GM11168 (cell line): Measurements from ENCODE around the gene ATAD3C.

Source experiments
- in situ Hi-C: fragments of 300-500 bp; cut with MboI; formaldehyde crosslinking; loops from one replicate; pipeline ENCODE4 v1.12.0; 2022; ENCODE audit warnings: low sequenced_read_pairs; ENCODE audit not compliant: unreplicated experiment

The ATAD3C gene

DNA sequence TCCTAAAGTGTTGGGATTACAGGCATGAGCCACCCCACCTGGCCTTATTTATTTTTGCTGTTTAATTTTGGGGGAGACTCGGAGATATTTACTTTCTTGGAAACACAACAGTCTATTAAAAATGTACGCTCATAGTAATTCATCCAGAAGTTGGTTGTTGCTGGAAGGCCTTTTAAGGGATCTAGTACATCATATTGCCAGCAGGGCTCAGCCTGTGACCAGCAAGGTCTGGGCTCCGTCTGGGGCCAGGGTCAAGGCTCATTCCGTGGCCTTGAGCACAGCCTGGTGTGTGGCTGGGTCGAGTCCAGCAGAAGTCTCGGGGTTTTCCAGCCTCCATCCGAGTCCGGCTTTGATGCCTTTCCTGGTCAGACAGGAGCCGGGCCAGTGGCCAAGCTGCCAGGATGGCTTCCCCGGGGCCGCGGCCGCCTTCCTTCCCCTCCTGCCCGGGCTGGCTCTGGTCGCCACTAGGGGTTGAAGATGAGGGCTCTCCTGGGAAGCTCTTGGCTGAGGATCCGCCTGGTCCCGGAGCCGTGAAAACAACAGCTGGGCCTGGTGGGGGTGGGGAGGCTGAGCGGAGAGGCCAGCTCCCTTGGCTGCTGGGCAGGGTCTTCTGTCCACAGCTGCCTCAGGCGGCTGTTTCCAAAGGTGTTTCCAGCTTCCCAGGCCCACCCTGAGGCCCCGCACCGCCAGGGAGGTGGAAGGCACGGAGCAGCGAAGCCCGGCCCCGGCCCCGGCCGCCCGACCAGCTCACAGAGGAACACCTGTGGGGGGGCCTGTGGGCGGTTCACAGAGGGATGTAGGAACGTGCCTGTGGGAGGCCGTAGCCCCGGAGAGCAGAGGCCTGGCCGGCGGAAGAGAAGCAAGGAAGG is 19.1 kb upstream of the ATAD3C start:
- in situ Hi-C loops: no loop called here

- in situ Hi-C loops: no loop called here
Measured at GRCh38 chr1:1430992-1431844, 18.3 kb upstream of the ATAD3C start.

DNA sequence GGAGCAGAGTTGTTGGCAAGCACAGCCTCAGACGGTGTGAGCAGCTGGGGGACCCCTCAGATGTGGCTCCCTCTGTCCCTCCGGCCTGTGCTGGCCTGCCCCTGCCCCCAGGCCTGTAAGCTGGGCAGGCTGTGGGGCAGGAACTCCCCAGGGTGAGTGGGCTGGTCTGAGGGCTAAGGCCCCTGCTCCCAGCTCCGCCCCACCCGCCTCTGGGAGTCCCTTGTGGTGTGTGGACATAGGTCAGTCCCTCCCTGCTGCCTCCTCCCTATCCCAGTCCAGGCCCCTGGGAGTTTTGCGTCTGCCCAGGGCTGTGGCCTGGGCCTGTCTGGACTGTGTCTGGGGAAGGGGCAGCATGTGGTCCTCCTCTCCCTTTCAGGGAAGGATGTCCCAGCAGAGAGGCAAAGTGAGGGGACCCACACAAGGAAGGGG is 17.6 kb upstream of the ATAD3C start:
- in situ Hi-C loops: no loop called here

GRCh38 chr1:1432274-1432950 is 17.1 kb upstream of the ATAD3C start:
- in situ Hi-C loops: no loop called here

DNA sequence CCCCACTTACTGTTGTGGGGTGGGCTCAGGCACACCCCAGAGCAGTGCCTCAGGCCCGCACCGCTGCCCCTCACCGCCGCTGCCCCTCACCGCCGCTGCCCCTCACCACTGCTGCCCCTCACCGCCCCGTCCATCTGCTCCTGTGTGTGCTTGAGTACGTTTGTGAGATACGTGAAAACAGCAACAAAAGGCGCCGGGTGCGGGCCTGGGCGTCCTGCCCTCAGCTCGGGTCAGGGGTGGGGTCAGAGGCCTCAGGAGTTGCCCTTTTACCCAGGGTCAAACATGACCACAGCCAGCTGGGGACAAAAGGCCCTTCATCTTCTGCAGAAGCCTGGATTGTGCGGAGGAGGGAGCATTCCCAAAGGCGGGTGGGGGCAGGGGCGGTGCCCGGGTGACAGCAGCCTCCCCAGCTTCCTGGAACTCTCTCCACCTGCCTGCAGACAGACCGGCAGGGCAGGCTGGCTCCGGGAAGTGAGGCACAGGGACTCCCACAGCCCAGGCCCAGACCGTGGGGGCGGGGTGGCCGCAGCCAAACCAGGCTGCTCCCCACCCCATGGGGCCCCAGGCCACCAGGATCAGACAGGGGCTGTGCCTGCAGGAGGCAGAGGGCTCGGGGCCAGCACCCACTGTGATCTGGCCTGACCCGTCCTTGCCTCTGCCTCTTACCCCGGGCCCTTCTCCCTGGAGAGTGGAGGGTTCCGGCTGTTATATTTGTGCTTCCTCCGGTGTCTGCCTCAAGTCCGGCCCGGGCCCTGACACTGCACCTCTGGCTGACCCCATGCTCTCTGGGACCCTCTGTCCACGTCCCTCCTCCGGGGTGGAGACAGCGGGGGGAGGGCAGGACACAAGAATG is 16.3 kb upstream of the ATAD3C start:
- in situ Hi-C loops: no loop called here

DNA sequence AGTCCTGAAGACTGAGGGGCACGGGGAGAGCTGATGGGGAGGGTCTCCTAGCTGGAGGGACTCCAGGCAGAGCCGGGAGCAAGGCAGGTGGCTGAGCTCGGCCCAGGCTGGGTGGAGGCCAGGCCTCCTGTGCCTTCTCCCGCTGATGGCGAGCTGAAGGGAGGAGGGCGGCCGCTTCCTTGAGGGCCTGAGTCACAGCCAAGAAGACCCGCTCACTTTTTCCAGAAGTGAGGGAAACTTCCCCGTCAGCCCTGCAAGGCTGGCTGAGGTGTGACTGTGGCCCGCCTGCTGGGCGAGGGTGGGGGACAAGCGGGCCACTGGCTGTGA is 15.7 kb upstream of the ATAD3C start:
- in situ Hi-C loops: no loop called here

DNA sequence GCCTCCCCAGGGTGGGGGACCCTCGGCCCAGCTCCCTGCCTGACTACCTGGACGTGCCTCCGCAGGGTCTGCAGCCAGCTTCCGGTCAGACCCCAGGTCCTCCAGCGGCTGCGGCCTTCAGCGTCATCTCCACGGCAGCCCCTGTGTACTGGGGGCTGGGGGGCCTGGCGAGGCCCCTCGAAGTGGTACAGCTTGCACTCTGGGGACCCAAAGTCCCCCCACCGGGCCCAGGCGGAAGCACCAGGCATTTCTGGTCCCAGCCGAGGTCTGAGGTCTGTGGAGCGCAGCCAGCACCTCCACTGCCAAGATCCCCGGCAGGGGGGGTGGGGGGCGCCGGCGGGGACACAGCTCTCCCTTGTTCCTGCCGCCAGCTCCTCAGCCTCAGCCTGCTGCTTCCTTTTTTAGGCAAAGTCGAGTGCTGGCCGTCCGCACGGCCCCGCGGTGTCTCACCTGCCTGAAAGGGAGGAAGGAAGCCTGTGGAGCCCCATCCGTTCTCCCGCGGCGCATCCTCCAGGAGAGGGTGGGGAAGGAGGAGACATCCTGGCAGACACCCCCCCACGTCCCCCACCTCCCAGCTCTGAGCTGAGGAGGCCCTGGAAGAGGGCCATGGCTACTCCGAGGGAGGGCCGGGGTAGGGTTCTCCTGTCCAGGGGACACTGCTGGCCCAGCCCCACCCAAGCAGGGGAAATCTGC is 15.2 kb upstream of the ATAD3C start:
- in situ Hi-C loops: no loop called here

DNA sequence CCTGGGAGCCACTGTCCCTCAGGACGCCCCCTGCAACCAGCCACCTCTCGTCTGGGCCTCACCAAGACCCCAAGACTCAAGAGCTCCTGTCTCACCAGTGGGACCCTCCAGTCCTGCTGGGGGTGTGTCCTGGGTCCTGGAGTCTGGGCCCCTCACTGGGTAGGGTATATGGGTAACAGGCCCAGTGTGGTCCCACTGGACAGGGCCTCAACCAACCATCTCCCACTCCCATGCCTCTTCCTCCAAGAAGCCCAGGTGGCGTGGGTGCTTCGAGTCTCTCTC is 14.7 kb upstream of the ATAD3C start:
- in situ Hi-C loops: no loop called here

DNA sequence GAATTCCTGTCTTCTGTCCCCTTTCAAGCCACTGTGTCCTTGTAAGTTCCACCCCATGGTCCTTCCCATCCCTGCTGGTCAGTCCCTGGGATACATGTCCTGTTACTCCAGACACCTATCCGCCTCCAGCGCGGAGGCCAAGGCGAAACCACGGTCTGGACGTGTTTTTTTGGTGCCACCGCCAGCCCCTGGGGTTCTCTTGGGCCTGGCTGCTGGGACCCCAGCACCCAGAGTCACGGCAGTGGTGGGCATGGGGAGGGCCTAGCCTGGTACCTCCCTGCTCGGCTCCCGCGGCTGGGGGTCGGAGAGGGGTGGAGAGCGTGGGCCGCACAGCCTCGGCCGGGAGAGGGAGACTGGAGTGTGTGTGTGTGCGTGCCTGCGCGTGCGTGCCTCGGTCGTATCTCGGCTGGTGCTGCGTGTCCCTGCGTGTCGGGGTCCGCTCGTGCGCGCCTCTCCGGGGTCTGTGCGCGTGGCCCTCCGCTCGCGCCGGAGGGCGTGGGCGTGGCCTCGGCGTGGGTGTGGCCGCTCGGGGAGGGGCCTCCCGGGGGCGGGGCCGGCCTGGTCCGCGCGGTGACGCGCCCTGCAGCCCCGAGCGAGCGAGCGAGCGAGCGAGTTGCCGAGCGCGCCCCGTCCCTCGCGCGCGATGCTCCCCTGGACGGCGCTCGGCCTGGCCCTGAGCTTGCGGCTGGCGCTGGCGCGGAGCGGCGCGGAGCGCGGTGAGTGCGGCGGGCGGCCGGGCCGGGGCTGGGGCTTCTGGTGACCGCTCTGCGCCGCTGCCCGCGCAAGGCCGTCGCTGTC is 14.2 kb upstream of the ATAD3C start, which contains the start of gene VWA1:
VWA1 (plus strand) TSS at position 585 of the 798 bp plus-strand sequence; CDS start at position 644, 59 bp downstream.
- in situ Hi-C loops: no loop called here

GRCh38 chr1:1435911-1436629 is 13.4 kb upstream of the ATAD3C start:
- in situ Hi-C loops: no loop called here

GRCh38 chr1:1436630-1437032 is 12.9 kb upstream of the ATAD3C start:
- in situ Hi-C loops: no loop called here

DNA sequence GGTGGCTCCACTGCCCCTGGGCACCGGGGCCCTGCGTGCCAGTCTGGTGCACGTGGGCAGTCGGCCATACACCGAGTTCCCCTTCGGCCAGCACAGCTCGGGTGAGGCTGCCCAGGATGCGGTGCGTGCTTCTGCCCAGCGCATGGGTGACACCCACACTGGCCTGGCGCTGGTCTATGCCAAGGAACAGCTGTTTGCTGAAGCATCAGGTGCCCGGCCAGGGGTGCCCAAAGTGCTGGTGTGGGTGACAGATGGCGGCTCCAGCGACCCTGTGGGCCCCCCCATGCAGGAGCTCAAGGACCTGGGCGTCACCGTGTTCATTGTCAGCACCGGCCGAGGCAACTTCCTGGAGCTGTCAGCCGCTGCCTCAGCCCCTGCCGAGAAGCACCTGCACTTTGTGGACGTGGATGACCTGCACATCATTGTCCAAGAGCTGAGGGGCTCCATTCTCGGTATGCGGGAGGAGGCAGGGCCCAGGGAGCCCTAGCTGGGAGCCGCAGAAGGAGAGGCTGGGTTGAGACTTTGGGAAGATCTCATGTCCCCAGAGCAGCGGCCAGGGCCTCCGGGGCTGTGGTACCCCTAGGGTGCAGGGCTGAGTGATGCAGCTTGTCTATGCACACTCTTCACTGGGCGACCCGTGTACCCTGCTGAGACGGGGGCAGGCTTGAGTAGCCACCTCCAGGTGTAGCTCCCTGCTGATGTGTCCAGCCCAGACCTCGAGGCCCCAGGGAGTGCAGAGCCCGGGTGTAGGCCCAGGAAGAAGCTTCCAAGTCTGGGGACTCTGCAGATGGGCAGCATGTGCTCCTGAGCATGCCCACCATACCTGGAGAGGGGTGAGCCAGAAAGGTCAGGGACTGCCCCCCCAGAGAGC is 12.2 kb upstream of the ATAD3C start:
- in situ Hi-C loops: no loop called here

DNA sequence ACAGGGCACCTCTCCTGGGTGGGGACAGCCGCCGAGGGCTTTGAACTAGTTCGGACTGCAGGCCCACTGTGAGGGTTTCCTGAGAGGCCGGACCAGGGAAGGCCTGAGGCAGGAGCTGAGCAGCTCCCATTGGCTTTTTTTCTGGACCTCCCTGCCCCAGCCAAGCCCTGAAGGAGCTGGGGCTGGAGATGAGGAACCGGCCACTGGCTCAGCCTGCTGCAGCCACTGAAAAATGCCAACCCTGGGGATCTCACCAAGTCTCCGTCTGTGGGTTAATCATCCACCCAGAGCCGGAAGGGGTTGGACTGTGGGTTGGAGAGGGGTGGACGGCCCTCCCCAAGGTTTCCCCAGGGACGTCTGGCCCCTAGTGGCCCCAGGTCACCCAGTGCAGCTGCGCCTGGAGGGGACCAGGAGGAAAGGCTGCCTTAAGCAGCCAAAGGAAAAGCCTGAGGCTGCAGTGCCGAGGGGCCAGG is 11.5 kb upstream of the ATAD3C start:
- in situ Hi-C loops: no loop called here

GRCh38 chr1:1438531-1439381 is 10.7 kb upstream of the ATAD3C start:
- in situ Hi-C loops: no loop called here

DNA sequence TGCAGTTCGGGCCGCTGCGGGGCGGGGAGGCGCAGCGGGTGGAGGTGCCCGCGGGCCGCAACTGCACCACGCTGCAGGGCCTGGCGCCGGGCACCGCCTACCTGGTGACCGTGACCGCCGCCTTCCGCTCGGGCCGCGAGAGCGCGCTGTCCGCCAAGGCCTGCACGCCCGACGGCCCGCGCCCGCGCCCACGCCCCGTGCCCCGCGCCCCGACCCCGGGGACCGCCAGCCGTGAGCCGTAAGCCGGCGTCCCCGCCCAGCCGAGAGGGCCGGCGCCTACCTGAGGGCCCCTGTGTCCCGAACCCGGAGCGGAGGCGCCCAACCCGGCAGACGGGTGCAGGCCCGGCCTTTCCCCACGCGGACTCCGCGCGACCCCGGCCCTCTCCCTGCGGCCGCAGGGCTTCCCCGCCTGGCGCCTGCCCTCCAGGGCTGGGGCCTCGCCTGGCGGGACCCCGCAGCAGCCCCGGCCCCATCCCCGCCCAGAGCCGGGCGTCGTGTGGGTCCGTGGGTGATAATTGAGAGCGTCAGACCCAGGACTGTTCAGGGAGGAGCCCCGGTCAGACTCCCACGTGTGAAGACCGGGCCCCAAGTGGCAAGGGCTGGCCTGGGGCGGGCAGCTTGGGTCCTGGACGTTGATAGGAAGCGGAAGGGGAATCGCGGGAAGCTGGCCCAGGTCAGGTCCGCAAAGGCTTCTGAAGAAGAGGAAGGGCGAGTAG is 9.8 kb upstream of the ATAD3C start:
- in situ Hi-C loops: no loop called here
